Chondrocyte (in vitro differentiated cells): ENCODE results near the gene TAAR5. TPM values are rescaled to one million over a fixed set of nuclear protein-coding genes. Genes with fewer than 3 reads are reported as not detected.

ENCODE experiments used
- DNase-seq: peaks from one replicate; pipeline ENCODE4 v3.0.0; 2021; ENCODE audit warnings: mixed read lengths, low spot score
- H3K27ac Mint-ChIP-seq: one replicate; pipeline ENCODE4 v1.8.0; 2021; ENCODE audit warnings: mild to moderate bottlenecking, moderate library complexity, mixed read lengths; ENCODE audit not compliant: unreplicated experiment
- H3K27me3 Mint-ChIP-seq: 2 replicates; pipeline ENCODE4 v1.8.0; 2021; ENCODE audit warnings: low read depth, mixed read lengths
- H3K36me3 Mint-ChIP-seq: 2 replicates; pipeline ENCODE4 v1.8.0; 2021; ENCODE audit warnings: low read depth, mixed read lengths
- H3K4me1 Mint-ChIP-seq: 2 replicates; pipeline ENCODE4 v1.8.0; 2021; ENCODE audit warnings: low read depth, mild to moderate bottlenecking, mixed read lengths
- H3K4me3 Mint-ChIP-seq: one replicate; pipeline ENCODE4 v1.8.0; 2021; ENCODE audit warnings: mild to moderate bottlenecking, moderate library complexity, mixed read lengths; ENCODE audit not compliant: unreplicated experiment
- H3K9me3 Mint-ChIP-seq: 2 replicates; pipeline ENCODE4 v1.8.0; 2021; ENCODE audit warnings: low read depth, mixed read lengths
- total RNA-seq: library from RNA; stranded (reverse); gene quantifications from 3 replicates; pipeline ENCODE4 v1.2.1, GENCODE V29; 2021
- TF ChIP-seq, protein P1 (sequence below): fragments of 200-600 bp; sonication (generic); IDR thresholded peaks from 2 replicates; pipeline ENCODE4 v1.5.0; 2021; ENCODE audit warnings: antibody characterized with exemption, mild to moderate bottlenecking, moderate library complexity

The TAAR5 gene
- total RNA-seq, 1 donor from 2014 or later = not detected

DNA sequence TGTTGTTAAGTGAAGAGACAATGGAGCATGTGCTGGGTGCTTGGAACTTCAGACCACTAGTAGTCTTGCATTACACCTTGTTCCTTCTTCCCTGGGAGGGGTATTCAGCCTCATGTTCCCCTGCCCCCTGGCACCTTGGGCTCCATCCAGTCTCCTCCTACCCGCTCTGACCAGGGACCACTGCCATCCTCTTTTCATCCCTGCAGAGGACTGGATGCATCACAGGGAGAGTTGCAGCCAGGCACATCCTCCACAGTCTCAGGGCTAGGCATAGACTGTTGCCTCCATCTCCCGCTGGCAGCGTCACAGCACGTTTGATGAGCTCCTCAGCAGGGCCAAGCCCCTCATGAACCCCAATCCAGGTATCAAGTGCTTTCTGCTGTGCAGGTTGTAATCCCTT, 38.3 kb downstream of the TAAR5 start:
- peaks cover 26% of the 10 kb centered on the region for H3K27me3 Mint-ChIP-seq
- no peak overlapping the region for H3K4me3 Mint-ChIP-seq
- H3K9me3 Mint-ChIP-seq = no peaks in the 10 kb centered on the region
- no peak for DNase-seq
- H3K4me1 Mint-ChIP-seq = no peaks in the 10 kb centered on the region
- no peak overlapping the region for H3K27ac Mint-ChIP-seq
- no peaks in the 10 kb centered on the region for H3K36me3 Mint-ChIP-seq
- TF ChIP-seq, protein P1, sequence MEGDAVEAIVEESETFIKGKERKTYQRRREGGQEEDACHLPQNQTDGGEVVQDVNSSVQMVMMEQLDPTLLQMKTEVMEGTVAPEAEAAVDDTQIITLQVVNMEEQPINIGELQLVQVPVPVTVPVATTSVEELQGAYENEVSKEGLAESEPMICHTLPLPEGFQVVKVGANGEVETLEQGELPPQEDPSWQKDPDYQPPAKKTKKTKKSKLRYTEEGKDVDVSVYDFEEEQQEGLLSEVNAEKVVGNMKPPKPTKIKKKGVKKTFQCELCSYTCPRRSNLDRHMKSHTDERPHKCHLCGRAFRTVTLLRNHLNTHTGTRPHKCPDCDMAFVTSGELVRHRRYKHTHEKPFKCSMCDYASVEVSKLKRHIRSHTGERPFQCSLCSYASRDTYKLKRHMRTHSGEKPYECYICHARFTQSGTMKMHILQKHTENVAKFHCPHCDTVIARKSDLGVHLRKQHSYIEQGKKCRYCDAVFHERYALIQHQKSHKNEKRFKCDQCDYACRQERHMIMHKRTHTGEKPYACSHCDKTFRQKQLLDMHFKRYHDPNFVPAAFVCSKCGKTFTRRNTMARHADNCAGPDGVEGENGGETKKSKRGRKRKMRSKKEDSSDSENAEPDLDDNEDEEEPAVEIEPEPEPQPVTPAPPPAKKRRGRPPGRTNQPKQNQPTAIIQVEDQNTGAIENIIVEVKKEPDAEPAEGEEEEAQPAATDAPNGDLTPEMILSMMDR = no peak

- H3K4me1 Mint-ChIP-seq = no peaks in the 10 kb centered on the region
- H3K4me3 Mint-ChIP-seq = no peak overlapping the region
- no peak for DNase-seq
- H3K36me3 Mint-ChIP-seq = no peaks in the 10 kb centered on the region
- no peak overlapping the region for H3K27ac Mint-ChIP-seq
- no peaks in the 10 kb centered on the region for H3K9me3 Mint-ChIP-seq
- H3K27me3 Mint-ChIP-seq = peaks cover 24% of the 10 kb centered on the region
- TF ChIP-seq, protein P1 = no peak
Observed at GRCh38 chr6:132548746-132549463, 40.6 kb downstream of the TAAR5 start.

DNA sequence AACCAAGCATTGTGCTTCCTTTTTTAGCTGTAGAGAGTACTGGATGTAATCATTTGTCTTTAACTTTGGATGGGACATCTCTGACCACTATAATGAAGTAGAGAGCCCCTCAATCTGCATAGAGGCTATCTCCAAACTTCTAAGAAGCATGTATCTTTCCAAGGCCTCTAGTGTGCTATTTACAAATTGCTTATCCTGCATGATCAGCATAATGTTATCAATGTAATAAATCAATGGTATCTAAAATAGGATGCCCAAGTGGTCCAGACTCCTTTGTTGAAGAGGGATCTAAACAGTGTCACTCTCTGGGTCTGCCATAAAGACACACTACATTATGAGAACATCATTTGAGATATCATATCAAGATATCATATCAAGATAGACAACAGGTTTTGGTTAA, 44.7 kb downstream of the TAAR5 start:
- H3K4me3 Mint-ChIP-seq = no peak overlapping the region
- TF ChIP-seq, protein P1 = no peak
- H3K9me3 Mint-ChIP-seq = no peaks in the 10 kb centered on the region
- no peak overlapping the region for H3K27ac Mint-ChIP-seq
- no peaks in the 10 kb centered on the region for H3K36me3 Mint-ChIP-seq
- peaks cover 35% of the 10 kb centered on the region for H3K27me3 Mint-ChIP-seq
- no peak for DNase-seq
- H3K4me1 Mint-ChIP-seq = no peaks in the 10 kb centered on the region

Other genes starting within 250 kb of the TAAR5 start
- gene MOXD1, start 188.3 kb downstream of the TAAR5 start, total RNA-seq = 9.0 to 14.3 TPM (median 9.1 TPM) in 3 replicates
- gene STX7, start 76.6 kb downstream of the TAAR5 start, total RNA-seq = 58.2 to 69.3 TPM (median 66.5 TPM) in 3 replicates
- gene TAAR9, start 51.5 kb downstream of the TAAR5 start, total RNA-seq = not detected in 3 replicates
- gene TAAR8, start 37.1 kb downstream of the TAAR5 start, total RNA-seq = not detected in 3 replicates
- not detected in 3 replicates for gene TAAR6, start 19.4 kb downstream of the TAAR5 start, total RNA-seq
- gene TAAR2, start 34.5 kb upstream of the TAAR5 start, total RNA-seq = not detected in 3 replicates
- gene TAAR1, start 69.4 kb upstream of the TAAR5 start, total RNA-seq = not detected in 3 replicates
- gene VNN1, start 124.3 kb upstream of the TAAR5 start, total RNA-seq = not detected in 3 replicates
- gene VNN2, start 168.2 kb upstream of the TAAR5 start, total RNA-seq = not detected in 3 replicates
- 2.4 to 6.2 TPM (median 2.7 TPM) in 3 replicates for gene SLC18B1, start 208.9 kb upstream of the TAAR5 start, total RNA-seq
- gene RPS12, start 224.8 kb upstream of the TAAR5 start, total RNA-seq = 804 to 1,052 TPM (median 810 TPM) in 3 replicates